Uterus (tissue), 2 donors: ENCODE measurements around the gene AKAP12.

Experiments
- CTCF ChIP-seq, 4 experiments: fragments of 200-600 bp in 2 of 4; fragments of 450-650 bp in 2 of 4; sonication (generic) in 2 of 4; IDR thresholded peaks; one replicate each; pipeline ENCODE4 v1.5.1; 2016 to 2019; ENCODE audit warnings: antibody characterized with exemption in 4 of 4, mild to moderate bottlenecking in 2 of 4, moderate library complexity in 1 of 4
- POLR2A ChIP-seq, 2 donors: fragments of 450-650 bp; IDR thresholded peaks; one replicate each; pipeline ENCODE4 v1.6.1; 2016; ENCODE audit warnings: antibody characterized with exemption in 2 of 2, mild to moderate bottlenecking in 1 of 2, moderate library complexity in 1 of 2

- TF ChIP-seq CTCF (IDR thresholded peaks at IDR 0.05) (no peak), POLR2A (IDR thresholded peaks at IDR 0.05) (no peak)
Observed at GRCh38 chr6:151263035-151263434, 23.3 kb downstream of the AKAP12 start.
